22Rv1 (cell line): ENCODE results near the gene MAGI1.

Source experiments
- ZFX ChIP-seq: fragments of 450-650 bp; IDR thresholded peaks from 2 replicates; pipeline ENCODE4 v1.6.1; 2017; ENCODE audit warnings: antibody characterized with exemption, borderline replicate concordance
- TF ChIP-seq, protein P1 (sequence below): fragments of 450-650 bp; IDR thresholded peaks from 2 replicates; pipeline ENCODE4 v1.5.1; 2017; ENCODE audit warnings: mild to moderate bottlenecking

DNA sequence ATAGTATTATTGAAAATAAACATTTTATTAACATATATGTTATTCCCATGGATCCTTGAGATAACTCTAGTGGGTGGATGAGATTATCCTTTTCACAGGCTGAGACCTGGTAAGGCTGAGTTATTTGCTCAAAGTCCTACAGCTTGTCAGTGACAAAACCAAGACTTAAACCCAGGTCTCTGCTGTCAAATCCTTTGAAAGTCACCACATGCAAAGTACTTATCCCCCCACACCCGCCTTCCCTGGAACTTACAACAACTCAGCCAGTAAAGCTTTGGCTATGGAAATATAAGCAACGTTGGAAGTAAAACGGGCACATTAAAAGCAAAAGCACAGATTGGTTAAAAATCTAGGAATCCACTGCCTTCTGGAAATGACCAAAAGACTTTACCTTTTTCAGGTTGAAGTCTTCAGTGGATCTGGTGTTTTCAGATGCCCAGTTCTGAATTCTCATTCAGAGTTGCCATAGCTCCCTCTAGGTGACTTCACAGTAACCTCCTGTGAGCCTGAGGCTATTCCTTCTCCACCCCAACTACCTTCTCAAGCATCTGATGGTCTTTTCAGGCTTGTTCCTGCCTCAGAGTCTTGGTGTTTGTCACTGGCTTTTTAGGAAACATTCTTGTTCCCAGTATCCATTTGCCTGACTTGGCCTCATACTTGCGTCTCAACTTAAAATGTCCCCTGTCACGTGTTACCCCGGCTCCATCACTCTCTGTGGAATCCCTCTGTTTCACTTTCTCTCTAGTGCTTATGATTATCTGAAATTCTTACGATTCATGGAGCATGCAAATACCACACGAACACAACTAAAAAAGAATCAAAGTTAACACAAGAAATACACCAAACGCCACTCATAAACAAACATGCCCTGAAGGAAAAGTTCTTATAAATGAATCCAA lies 131.2 kb downstream of the MAGI1 start:
- TF ChIP-seq, protein P1, sequence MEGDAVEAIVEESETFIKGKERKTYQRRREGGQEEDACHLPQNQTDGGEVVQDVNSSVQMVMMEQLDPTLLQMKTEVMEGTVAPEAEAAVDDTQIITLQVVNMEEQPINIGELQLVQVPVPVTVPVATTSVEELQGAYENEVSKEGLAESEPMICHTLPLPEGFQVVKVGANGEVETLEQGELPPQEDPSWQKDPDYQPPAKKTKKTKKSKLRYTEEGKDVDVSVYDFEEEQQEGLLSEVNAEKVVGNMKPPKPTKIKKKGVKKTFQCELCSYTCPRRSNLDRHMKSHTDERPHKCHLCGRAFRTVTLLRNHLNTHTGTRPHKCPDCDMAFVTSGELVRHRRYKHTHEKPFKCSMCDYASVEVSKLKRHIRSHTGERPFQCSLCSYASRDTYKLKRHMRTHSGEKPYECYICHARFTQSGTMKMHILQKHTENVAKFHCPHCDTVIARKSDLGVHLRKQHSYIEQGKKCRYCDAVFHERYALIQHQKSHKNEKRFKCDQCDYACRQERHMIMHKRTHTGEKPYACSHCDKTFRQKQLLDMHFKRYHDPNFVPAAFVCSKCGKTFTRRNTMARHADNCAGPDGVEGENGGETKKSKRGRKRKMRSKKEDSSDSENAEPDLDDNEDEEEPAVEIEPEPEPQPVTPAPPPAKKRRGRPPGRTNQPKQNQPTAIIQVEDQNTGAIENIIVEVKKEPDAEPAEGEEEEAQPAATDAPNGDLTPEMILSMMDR: no peak
- TF ChIP-seq ZFX: no peak
